DOHH2 (cell line): Measurements from ENCODE around the gene NHLH1.

Experiments used
- H3F3A ChIP-seq: fragments of 200-600 bp; sonication (generic), shearing (Covaris generic); 2 replicates; pipeline ENCODE4 v1.6.0; 2016; ENCODE audit warnings: antibody characterized with exemption, mild to moderate bottlenecking; ENCODE audit not compliant: control insufficient read depth, insufficient read depth
- H3K27ac ChIP-seq: fragments of 200-600 bp; sonication (generic); 2 replicates; pipeline ENCODE4 v1.5.1; 2014; ENCODE audit warnings: low read depth, mild to moderate bottlenecking, low read length, moderate library complexity
- H3K27me3 ChIP-seq: fragments of 200-600 bp; sonication (generic); 2 replicates; pipeline ENCODE4 v1.6.1; 2014; ENCODE audit warnings: mild to moderate bottlenecking, low read length, mixed read lengths; ENCODE audit not compliant: control insufficient read depth
- H3K36me3 ChIP-seq: fragments of 200-600 bp; sonication (generic); 2 replicates; pipeline ENCODE4 v1.6.1; 2014; ENCODE audit warnings: mild to moderate bottlenecking, low read length, moderate library complexity, mixed read lengths; ENCODE audit not compliant: control insufficient read depth
- H3K4me1 ChIP-seq: fragments of 200-600 bp; sonication (generic); 2 replicates; pipeline ENCODE4 v1.6.1; 2014; ENCODE audit warnings: mild to moderate bottlenecking, low read length, mixed read lengths; ENCODE audit not compliant: control insufficient read depth
- H3K4me2 ChIP-seq: fragments of 200-600 bp; sonication (generic); 2 replicates; pipeline ENCODE4 v1.6.0; 2014; ENCODE audit warnings: mild to moderate bottlenecking, low read length, moderate library complexity
- H3K4me3 ChIP-seq: fragments of 200-600 bp; sonication (generic); 2 replicates; pipeline ENCODE4 v1.5.1; 2014; ENCODE audit warnings: mild to moderate bottlenecking, low read length, mixed read lengths
- H3K79me2 ChIP-seq: fragments of 200-600 bp; sonication (generic); 2 replicates; pipeline ENCODE4 v1.6.1; 2014; ENCODE audit warnings: mild to moderate bottlenecking, low read length, mixed read lengths; ENCODE audit not compliant: control insufficient read depth
- H3K9me2 ChIP-seq: fragments of 200-600 bp; sonication (generic); replicated peaks from 2 replicates; pipeline ENCODE4 v1.6.1; 2014; ENCODE audit warnings: mild to moderate bottlenecking, low read length, mixed read lengths; ENCODE audit not compliant: control insufficient read depth
- H3K9me3 ChIP-seq: fragments of 200-600 bp; sonication (generic); 2 replicates; pipeline ENCODE4 v1.6.1; 2014; ENCODE audit warnings: antibody characterized with exemption, low read length, mixed read lengths; ENCODE audit not compliant: control insufficient read depth, insufficient read depth
- H4K20me1 ChIP-seq: fragments of 200-600 bp; sonication (generic); 2 replicates; pipeline ENCODE4 v1.6.0; 2014; ENCODE audit warnings: low read depth, mild to moderate bottlenecking, antibody characterized with exemption, low read length, moderate library complexity; ENCODE audit not compliant: control insufficient read depth, insufficient read depth
- CTCF ChIP-seq: fragments of 200-600 bp; sonication (generic); IDR thresholded peaks from one replicate; pipeline ENCODE4 v1.5.1; 2014; ENCODE audit warnings: antibody characterized with exemption, mild to moderate bottlenecking, low read depth, low read length; ENCODE audit not compliant: poor library complexity, severe bottlenecking
- EZH2phosphoT487 ChIP-seq: fragments of 200-600 bp; sonication (generic); IDR thresholded peaks from 2 replicates; pipeline ENCODE4 v1.6.1; 2017; ENCODE audit warnings: borderline replicate concordance, mild to moderate bottlenecking, antibody characterized with exemption, low read length, moderate library complexity, mixed read lengths

Gene NHLH1

GRCh38 chr1:160400223-160400645 lies 33.4 kb downstream of the NHLH1 start, which contains the start of gene VANGL2:
Gene VANGL2 (plus strand): TSS chr1:160400564. CDS start chr1:160415838, 15,274 bp downstream.
- peaks cover 12% of the 10 kb centered on the region for H3K4me1 ChIP-seq
- no peaks in the 10 kb centered on the region for H3K79me2 ChIP-seq
- no peaks in the 10 kb centered on the region for H4K20me1 ChIP-seq
- H3K4me3 ChIP-seq, result peak within 1 kb of the TSS; percentile 77
- no peaks in the 10 kb centered on the region for H3K9me3 ChIP-seq
- H3K4me2 ChIP-seq, result peak within 1 kb of the TSS; percentile 75
- TF ChIP-seq CTCF, result no peak
- TF ChIP-seq EZH2phosphoT487, result no peak
- H3F3A ChIP-seq, result no peaks in the 10 kb centered on the region
- H3K9me2 ChIP-seq, result no peaks in the 10 kb centered on the region
- H3K27me3 ChIP-seq, result peaks cover 49% of the 10 kb centered on the region
- no peak within 1 kb of the TSS for H3K27ac ChIP-seq
- H3K36me3 ChIP-seq, result no peaks in the 10 kb centered on the region

- H3K9me2 ChIP-seq, result no peaks in the 10 kb centered on the region
- peak overlapping the region; percentile 77 for H3K4me3 ChIP-seq
- no peaks in the 10 kb centered on the region for H3F3A ChIP-seq
- TF ChIP-seq EZH2phosphoT487, result peak; percentile 89; the same call in 1 of the 2 replicates
- no peak for TF ChIP-seq CTCF
- H4K20me1 ChIP-seq, result no peaks in the 10 kb centered on the region
- no peaks in the 10 kb centered on the region for H3K36me3 ChIP-seq
- H3K4me1 ChIP-seq, result peaks cover 12% of the 10 kb centered on the region
- no peak overlapping the region for H3K27ac ChIP-seq
- H3K9me3 ChIP-seq, result no peaks in the 10 kb centered on the region
- H3K79me2 ChIP-seq, result no peaks in the 10 kb centered on the region
- peaks cover 46% of the 10 kb centered on the region for H3K27me3 ChIP-seq
- H3K4me2 ChIP-seq, result peak overlapping the region; percentile 75
Observed at GRCh38 chr1:160400646-160401486, 34.0 kb downstream of the NHLH1 start.

GRCh38 chr1:160401487-160401805 lies 34.6 kb downstream of the NHLH1 start:
- no peaks in the 10 kb centered on the region for H3F3A ChIP-seq
- peaks cover 46% of the 10 kb centered on the region for H3K27me3 ChIP-seq
- TF ChIP-seq CTCF, result no peak
- no peaks in the 10 kb centered on the region for H4K20me1 ChIP-seq
- H3K79me2 ChIP-seq, result no peaks in the 10 kb centered on the region
- H3K9me2 ChIP-seq, result no peaks in the 10 kb centered on the region
- peak overlapping the region; percentile 75 for H3K4me2 ChIP-seq
- peak overlapping the region; percentile 77 for H3K4me3 ChIP-seq
- no peaks in the 10 kb centered on the region for H3K36me3 ChIP-seq
- H3K4me1 ChIP-seq, result peaks cover 12% of the 10 kb centered on the region
- no peak overlapping the region for H3K27ac ChIP-seq
- H3K9me3 ChIP-seq, result no peaks in the 10 kb centered on the region
